Activated CD8-positive, alpha-beta memory T cell treated with anti-CD3 and anti-CD28 coated beads, Interleukin-2, amount 50 U/mL, for 48 hours (primary cell): Measurements from ENCODE around the gene NSDHL.

ENCODE experiments used
- DNase-seq: peaks from one replicate; pipeline ENCODE4 v3.0.0-alpha.2; 2020

NSDHL gene

DNA sequence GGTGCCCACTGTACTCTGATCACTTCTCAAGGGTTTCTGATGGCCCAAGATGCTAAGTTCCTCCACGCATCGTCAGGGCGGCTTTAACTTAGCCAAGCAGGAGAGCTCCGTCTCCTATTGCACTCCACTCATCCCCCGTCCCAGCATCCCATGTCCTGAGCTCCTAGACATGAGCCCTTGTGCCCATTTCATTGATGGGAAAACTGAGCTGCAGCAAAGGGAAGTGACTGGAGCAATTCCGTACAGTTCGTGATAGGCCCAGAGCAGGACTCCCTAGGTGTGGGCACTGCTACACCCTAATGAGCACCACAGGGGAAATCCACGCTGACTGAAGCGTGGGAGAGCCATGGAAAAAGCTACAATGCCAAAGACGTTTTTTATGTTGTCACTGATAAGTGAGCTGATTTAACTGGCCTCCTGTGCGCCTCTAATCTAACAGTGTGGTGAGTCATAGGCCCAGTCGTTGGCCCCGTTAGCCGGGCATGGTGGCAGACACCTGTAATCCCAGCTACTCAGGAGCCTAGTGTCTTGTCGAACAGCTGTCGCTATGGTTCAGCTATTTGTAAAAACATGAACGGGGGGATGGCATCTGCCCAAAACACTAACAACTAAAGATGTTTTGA lies 14.9 kb downstream of the NSDHL start:
- no peak for DNase-seq

DNA sequence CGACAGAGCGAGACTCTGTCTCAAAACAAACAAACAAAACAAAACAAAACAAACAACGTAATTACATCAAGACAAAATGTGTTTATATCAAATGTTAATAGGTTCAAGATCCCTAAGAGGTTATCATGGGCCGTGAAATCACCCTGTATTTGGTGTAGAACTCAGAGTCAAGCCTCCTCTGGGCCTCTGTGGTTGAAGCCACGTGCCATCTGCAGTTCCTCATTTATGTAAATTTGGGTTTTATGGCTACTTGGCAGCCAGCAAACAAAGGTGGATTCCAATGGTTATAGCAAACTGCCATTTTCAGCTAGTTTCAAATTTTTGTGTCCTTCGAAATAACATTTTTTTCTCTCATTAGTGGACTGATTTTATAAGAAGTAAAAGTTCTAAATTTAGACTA lies 16.4 kb downstream of the NSDHL start:
- no peak for DNase-seq

DNA sequence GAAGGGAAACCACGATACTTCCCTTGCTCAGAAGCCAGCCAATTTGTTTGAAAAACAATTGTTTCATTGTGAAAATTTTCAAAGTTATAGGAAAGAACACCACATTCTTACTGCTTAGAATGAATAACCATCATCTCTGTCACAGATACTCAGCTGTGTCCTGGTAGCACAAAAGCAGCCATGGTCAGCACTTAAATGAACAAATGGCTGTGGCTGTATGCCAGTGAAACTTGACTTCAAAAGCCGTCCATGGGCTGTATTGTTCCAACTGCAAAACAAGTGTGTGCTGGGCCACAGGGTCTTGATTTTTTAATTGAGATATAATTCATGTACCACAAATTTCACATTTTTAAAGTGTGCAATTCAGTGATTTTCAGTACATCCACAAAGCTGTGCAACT lies 19.6 kb downstream of the NSDHL start:
- DNase-seq = no peak

DNA sequence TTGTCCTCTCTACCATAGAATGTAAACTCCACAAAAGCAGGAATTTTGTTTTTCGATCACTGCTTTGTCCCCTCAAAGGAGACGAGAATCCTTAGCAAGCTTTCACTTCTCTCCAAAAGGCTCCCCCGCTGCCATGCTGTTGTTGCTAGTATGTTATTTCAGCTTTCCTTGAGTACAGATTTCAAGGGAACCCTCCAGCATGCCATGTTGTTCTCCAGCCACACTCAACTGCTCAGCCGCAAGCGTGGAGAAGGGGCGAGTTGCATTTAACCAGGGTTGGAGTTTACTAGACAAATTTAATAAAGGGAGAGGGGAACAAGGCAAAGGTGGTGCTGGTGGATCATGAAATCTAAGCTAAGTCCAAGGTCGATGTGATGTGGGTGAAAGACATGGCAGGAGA lies 23.1 kb downstream of the NSDHL start:
- no peak for DNase-seq

DNA sequence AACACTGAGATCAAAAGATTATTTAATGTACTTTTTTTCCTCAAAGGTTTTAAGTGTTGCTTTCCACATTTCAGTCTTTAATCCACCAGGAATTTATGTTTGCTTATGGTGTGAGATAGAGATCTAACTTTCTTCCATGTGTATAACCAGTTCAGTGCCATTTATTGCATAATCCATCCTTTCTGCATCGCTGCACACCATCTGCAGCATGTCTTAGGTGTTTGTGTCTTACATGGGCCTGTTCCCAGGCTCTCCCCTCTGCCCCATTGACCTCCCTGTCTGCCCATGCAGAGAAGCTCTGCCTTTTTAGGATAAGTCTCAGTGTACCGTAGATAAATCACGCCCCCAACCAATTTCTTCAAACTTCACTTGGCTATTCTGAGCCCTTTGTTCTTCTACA lies 30.3 kb downstream of the NSDHL start:
- DNase-seq = no peak

DNA sequence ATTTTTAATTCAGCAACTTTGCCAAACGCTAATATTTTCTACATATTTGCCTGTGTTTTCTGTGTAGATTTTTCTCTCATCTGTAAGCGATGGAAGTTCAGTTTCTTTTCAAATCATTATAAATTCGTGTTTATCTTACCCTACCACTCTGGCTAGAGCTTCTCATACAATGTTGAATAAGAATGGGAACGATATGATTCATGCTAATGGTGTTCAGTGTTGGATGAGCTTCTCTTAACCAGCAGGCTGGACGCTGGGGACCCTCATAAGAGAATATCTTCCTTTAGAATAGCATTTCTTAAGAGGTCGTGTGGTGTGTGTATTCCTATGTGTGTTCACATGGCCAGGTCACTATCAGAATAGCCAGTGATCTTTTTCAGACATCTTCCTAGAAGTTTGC lies 31.0 kb downstream of the NSDHL start:
- no peak for DNase-seq

DNA sequence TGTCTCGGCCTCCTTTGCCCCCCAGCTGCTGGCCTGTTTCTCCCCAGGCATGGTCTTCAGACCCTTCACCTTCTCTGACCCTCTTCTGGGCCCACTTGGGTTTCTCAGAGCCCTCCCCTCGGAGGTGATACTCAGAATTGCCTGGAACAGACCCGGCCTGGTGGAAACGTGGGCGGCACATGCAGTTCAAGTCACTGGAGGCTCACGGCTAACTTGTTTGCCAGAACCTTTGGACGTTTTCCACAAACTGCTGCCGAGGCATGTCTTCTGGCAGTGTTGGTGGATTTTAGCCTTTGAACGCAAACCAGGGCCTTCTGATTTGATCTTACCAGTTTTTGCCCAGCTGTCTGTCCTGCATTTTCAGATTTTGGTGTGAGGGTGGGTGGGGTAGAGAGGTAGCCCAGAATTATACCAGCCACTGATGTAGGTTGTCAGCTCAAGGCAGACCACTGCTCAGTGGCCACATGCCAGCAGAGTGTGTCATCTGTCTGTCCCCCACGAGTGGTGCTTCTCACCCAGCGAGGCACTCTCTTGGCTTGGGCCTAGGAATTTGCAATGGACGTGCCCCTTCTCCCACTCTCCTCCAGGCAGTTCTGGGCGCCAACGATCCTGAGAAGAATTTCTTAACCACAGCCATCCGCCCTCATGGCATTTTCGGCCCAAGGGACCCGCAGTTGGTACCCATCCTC lies 34.5 kb downstream of the NSDHL start:
- DNase-seq = no peak

DNA sequence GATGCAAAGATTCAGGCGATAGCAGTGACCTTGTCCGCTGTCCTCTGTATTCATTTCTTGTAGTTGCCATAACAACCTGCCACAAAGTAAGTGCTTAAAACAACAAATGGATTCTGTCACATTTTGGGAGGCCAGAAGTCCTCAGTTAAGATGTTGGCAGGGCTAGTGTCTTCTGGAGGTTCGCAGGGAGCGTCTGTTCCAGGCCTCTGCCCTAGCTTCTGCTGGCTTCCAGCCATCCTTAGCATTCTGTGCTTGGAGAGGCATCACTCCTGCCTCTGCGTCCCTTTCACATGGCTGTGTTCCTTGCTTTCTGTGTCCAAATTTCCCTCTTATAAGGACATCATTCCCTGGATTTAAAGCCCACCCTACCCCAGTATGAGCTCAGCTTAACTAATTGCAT lies 35.5 kb downstream of the NSDHL start:
- no peak for DNase-seq

DNA sequence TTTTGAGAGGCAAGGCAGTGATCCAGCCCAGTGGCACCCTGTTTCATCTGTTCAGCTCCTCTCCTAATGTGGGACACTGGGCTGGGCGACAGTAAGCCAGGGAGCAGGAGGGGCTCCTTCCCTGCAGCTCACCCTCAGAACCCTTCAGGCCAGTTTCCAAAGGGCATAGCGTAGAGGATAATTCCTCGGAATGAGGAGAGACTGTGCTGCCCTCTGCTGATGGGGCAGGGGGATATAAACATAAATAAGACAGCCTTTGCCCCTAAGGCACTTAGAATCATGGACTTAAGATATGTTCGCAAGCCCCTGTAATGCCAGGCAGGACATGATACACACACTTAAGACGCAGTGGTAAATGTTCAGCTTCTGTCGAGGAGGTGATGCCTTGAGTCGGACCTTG lies 39.1 kb downstream of the NSDHL start:
- no peak for DNase-seq

DNA sequence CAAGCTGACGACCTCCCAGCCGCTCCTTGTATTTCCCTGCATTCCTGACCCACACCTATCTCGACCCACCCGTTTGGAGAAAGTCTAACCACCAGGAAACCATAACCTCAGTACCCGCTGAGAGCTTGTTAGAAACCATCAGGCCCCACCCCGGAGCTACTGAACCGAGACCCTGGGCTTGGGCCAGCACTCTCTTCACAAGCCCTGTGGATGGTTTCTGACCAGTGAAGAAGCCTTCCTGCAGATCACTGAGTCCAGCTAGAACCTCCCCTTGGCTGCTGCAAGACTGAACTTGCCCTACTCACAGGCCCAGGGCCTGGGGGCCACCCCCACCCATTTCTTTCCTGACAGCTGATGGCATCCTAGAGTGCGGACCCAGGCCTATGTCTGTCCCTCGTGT lies 40.4 kb downstream of the NSDHL start:
- DNase-seq = no peak

DNA sequence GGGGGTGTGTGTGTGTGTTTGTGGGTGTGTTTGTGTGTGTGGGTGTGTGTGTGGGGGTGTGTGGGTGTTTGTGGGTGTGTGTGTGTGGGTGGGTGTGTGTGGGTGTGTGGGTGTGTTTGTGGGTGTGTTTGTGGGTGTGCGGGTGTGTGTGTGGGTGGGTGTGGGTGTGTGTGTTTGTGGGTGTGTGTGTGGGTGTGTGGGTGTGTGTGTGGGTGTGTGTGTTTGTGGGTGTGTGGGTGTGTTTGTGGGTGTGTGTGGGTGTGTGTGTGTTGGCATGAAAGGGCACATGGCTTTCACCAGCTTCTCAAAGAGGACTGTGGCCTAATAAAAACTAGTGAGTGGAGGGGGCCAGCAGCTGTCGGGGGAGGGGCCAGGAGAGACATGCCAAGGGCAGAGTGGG lies 41.7 kb downstream of the NSDHL start:
- DNase-seq = no peak

DNA sequence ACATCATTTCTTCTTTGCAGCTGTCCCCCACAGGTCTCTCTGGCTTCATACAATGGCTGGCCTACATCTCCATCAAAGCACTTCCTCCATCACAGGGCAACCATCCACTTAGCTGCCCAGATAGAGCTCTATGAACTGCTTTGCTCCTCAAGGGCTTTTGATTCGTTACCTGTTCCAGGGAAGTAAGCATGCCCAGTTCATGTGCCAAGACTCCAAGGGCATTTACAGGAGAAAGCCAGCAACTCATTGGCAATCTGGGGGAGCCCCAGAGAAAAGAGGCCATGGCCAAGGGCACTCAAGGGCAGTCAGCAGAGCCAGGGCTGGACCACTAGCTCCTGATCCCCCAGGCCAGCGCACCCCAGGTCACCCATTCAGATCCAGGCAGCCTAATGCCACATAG lies 42.5 kb downstream of the NSDHL start:
- no peak for DNase-seq

DNA sequence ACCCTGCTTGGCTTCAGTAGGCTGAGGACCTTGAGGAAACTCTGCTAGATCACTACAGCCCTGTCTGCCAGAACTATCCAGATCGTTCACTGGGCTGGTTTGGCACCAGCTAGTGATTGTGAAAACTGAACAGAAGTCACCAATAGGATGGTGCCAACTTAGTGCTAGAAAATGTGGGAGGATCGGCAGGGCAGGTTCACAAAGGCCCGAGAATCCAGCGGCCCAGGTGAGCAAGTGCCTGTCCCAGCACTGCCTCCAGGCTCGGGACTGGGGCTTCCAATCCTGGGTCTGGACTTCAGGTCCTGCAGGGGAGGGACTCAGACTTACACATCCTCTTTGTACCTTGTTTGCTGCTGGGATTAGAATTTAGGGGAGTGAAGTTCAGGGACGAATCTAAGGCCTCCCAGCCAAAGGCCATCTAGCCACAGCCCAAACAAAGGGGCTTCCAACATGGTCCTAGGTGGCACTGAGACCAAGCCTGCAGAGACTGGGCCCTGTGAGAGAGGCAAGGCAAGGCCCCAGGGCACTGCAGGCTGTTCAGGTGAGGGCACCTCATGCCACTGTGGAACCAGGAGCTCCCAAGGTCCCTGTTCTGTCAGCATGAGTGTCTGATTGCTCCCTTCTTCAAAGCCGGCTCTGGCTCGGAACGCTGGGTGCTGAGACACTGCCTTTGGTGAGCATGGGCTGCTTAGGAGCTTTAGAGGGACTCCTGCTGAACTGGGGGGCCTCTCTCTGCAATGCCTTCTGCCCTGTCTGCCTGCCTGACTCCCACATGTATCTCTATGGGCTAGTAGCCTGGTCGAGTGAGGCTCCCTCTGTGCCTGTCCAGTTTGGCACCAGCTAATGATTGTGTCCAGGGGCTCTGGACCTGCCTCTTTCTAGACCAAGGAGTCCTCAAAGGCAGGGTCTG lies 46.3 kb downstream of the NSDHL start:
- no peak for DNase-seq

DNA sequence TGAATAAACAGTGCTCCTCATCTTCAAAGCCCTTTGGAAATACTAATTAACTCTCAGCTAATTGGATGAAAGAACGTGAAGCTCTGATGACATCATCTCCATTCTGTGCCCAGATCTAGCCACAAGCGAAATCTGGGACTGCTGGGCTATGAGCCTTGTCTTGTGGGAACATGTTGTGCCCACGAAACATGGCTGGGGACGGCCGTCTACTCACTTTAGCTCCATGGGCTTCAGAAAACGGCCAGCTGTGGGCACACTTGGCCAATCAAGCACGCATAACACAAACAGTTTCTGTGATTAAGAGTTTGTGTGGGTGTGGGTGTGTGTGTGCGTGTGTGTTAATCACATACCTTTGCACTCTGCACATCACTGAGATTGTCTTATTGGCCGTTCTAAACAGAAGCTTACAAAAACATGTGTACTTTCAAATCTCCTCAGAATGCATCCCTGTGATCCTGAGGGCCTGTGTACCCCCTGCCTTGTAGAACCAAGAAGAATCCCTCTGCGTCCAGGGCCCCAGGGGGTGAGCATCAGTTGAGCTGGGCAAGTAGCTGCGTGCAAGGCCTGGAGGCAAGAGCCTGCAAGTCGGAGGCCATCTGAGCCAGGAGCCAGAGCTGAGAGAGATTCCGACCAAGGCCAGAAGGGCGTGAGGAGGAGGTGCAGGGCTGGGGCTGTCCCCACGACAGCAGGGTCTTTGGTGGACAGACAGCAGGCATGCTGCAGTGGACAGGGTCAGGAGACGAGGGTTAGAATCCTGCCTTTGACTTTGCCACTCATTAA lies 48.3 kb downstream of the NSDHL start:
- no peak for DNase-seq

DNA sequence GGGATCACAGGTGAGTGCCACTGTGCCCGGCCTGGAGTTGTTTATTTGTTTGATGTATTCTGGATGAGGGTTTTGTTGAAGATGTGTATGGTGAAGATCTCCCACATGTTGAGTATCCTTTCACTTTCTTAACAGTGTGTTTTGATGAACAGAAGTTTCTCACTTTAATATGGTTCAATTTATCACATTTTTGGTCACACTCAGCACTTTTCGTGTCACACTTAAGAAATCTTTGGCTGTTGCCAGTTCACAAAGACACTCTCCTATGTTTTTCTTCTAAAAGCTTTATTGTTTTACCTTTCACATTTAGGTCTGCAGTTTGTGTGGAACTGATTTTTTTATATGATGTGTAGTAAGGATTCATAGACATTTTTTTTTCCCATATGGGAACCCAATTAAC lies 50.4 kb downstream of the NSDHL start:
- no peak for DNase-seq

DNA sequence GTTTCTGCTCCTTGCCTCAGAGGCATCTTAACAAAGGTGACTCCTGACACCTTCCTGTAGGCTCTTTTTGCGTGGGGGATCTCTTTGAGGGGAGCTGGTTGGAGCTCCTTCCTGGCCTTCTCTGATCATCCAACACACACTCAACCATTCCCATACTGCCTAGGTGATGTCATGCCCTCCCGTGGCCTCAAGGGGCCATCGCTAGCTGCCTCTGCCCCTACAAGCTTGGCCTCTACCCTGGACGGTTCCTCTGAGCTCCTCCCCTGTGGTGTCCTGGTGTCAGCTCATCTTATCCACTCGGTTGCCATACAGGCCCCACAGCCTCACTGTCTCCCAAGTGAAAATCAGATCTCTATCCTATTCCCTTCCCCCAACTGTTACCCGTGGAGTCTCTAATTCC lies 53.3 kb downstream of the NSDHL start:
- DNase-seq = no peak

DNA sequence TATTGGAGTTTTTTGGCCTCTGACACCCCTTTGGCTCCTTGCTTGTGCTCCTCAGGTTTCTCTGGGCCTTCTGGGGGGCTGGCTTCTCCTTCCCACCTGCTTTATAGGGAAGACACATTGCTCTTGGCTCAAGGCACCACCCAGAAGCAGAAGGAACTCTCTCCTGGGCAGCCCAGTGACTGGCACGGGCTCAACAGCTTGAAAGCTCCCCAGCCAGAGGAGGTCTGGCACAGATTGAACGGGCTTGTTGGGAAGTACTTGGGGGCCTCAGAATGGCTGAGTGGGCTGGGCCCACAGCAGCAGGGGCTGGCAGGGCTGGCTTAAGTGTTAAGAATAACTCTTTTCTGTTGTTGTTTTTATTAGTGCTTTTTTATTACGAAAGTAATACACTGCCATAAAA lies 55.9 kb downstream of the NSDHL start:
- no peak for DNase-seq

DNA sequence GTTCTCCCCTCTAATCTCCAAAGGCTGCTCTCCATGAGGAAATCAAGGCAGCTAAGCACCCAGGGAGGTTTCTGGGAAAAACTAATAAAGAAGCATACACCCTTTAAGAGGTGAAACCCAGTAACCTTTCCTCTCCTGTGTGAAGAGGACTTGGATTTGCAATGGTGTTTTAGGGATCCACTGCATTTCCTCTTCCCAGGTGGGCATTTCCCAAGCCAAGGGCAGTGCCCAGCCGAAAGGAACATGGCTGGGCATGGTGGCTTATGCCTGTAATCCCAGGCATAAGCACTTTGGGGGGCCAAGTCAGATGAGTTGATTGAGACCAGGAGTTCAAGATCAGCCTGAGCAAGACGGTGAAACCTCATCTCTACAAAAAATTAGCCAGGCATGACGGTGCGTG lies 61.6 kb downstream of the NSDHL start:
- DNase-seq = no peak

DNA sequence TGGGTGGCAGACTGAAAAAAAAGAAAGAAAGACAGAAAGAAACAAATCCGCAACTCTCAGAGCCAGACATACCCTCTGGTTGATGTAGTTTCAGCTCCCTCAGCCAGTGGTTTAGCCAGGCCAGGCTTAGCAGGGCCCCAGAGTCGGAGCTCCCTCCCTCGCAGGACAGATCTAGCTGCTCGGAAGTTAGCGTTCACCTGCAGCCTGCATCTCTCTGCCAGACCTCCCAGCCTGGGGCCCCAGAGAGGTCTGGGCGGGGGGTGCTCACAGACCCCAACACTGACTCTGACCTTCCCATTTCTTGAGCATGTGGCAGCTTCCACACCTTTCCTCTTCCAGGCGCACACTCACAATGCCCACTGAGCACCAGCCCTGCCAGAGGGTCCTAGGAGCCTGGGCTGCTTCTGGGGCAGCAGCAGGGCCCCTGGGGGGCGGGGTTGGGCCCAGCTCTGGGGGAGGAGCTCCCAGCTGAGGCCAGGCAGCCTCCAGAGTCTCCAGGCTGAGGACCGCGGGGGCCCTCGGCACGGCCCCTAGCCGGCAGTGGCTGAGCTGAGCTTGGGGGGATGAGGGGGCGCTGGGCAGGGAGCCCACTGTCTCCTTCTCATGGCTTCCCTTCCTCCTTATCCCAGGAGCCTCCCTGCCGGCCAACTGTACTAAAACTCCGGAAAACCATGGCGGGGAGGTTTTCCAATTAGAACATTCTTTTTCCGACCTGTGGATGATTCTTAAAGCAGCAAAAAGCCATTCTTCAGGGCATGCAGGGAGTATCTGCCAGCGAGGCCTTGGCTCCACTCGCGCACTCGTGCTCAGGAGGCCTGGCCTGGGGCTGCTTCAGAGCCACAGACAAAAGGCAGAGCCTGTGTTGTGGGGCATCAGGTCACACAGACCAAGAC lies 62.4 kb downstream of the NSDHL start:
- no peak for DNase-seq

DNA sequence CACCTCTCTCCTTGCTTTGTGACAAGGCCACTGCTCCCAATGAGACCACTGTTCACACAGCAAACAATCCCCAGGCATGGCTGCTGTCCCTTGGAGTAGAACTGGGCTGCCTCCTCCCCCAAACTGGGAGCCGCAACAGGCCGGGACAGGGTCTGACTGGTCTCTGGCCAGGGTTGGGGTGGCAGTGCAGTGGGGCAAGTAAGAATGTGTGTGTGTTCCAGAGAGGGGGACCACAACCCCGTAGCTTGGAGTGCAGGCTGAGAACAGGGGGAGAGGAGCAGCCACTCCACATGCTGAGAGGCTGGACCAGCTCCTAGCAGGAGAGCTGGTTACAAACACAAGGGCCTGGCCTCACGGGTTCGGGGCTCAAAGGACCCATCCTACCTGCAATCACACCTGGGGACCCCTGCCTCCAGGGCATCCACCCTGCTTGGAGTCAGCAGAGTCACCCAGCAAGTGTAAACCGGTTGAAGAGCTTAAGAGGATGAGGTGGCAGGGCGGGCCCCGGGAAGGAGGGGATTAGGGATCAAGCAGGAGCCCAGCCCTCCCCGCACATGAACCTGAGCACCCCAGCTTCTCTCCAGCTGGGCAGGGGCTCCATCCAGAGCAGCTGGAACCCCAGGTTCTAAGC lies 63.2 kb downstream of the NSDHL start:
- DNase-seq = no peak

DNA sequence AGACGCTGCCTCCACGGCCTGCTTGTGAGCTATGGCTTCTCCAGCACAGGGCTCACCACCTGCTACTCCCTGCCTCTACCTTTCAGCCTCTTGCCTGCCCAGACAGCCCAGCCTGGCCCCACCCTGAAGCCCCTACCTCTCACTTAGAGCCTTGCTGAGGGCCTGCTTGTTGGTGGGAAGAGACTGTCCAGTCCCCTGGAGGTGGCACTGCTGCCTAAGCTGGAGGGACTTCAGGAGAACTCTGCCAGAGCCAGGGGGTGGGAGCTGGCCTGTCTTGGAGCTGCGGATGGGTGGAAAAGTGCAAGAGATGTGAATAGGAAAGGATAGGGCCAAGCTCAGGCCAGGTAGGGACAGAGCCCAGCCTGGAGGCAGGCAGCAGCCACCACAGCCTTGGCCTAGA lies 64.3 kb downstream of the NSDHL start:
- DNase-seq = no peak
